CD4-positive, alpha-beta T cell treated with Interleukin-4 for 4 hours (primary cell): ENCODE data around the gene ARHGAP22.
A peak's percentile ranks its signal among the peaks of the same experiment; 100 is the strongest.

Experiments used
- DNase-seq: peaks from one replicate; pipeline ENCODE4 v3.0.0-alpha.2; 2020

The ARHGAP22 gene

GRCh38 chr10:48579251-48579960, 25.5 kb downstream of the ARHGAP22 start:
- no peak for DNase-seq

GRCh38 chr10:48577158-48577557, 27.7 kb downstream of the ARHGAP22 start:
- peak; percentile 10 for DNase-seq

GRCh38 chr10:48576501-48576900, 28.4 kb downstream of the ARHGAP22 start:
- no peak for DNase-seq

GRCh38 chr10:48575901-48576300, 29.0 kb downstream of the ARHGAP22 start:
- no peak for DNase-seq

- DNase-seq, result no peak
Measured at GRCh38 chr10:48574817-48575380, 30.0 kb downstream of the ARHGAP22 start.

GRCh38 chr10:48574322-48574796, 30.5 kb downstream of the ARHGAP22 start:
- no peak for DNase-seq

GRCh38 chr10:48573045-48573444, 31.8 kb downstream of the ARHGAP22 start:
- DNase-seq, result no peak

GRCh38 chr10:48572414-48572813, 32.5 kb downstream of the ARHGAP22 start:
- DNase-seq, result no peak

- DNase-seq, result no peak
Measured at GRCh38 chr10:48568546-48568945, 36.3 kb downstream of the ARHGAP22 start.

- DNase-seq, result no peak
Measured at GRCh38 chr10:48568131-48568530, 36.7 kb downstream of the ARHGAP22 start.

GRCh38 chr10:48567346-48567745, 37.5 kb downstream of the ARHGAP22 start:
- DNase-seq, result no peak

GRCh38 chr10:48564466-48565160, 40.3 kb downstream of the ARHGAP22 start:
- DNase-seq, result no peak

GRCh38 chr10:48557511-48558123, 47.3 kb downstream of the ARHGAP22 start:
- DNase-seq, result no peak

GRCh38 chr10:48556713-48557112, 48.2 kb downstream of the ARHGAP22 start:
- DNase-seq, result no peak

- DNase-seq, result no peak
Measured at GRCh38 chr10:48556065-48556464, 48.8 kb downstream of the ARHGAP22 start.

GRCh38 chr10:48555310-48556042, 49.4 kb downstream of the ARHGAP22 start:
- no peak for DNase-seq

GRCh38 chr10:48554656-48555055, 50.2 kb downstream of the ARHGAP22 start:
- no peak for DNase-seq

GRCh38 chr10:48554246-48554645, 50.6 kb downstream of the ARHGAP22 start:
- DNase-seq, result no peak

- no peak for DNase-seq
Measured at GRCh38 chr10:48552946-48553564, 51.8 kb downstream of the ARHGAP22 start.

- DNase-seq, result no peak
Measured at GRCh38 chr10:48551861-48552591, 52.8 kb downstream of the ARHGAP22 start.

- no peak for DNase-seq
Measured at GRCh38 chr10:48550977-48551376, 53.9 kb downstream of the ARHGAP22 start.
